Ascending aorta (tissue), 2 donors: ENCODE data around the gene MXD4. TPM values are rescaled to one million over a fixed set of nuclear protein-coding genes. Genes with fewer than 3 reads are reported as not detected.
A peak's percentile ranks its signal among the peaks of the same experiment; 100 is the strongest.

Experiments
- DNase-seq, 2 donors: peaks; one replicate each; pipeline ENCODE4 v3.0.0-alpha.2; 2019; ENCODE audit warnings: low spot score in 2 of 2
- H3K27ac ChIP-seq, 2 donors: fragments of 200-600 bp; sonication (generic); one replicate each; pipeline ENCODE4 v1.5.1; 2016 to 2017; ENCODE audit warnings: mild to moderate bottlenecking in 1 of 2
- H3K27me3 ChIP-seq: fragments of 200-600 bp; sonication (generic); one replicate; pipeline ENCODE4 v1.5.1; 2017
- H3K36me3 ChIP-seq, 2 donors: fragments of 200-600 bp; sonication (generic); one replicate each; pipeline ENCODE4 v1.5.1; 2016
- H3K4me1 ChIP-seq, 2 donors: fragments of 200-600 bp; sonication (generic); one replicate each; pipeline ENCODE4 v1.5.1; 2016 to 2017; ENCODE audit warnings: mild to moderate bottlenecking in 1 of 2
- H3K4me3 ChIP-seq, 2 donors: fragments of 200-600 bp; sonication (generic); one replicate each; pipeline ENCODE4 v1.5.1; 2016 to 2017; ENCODE audit warnings: mild to moderate bottlenecking in 1 of 2
- H3K9me3 ChIP-seq, 2 donors: fragments of 200-600 bp; sonication (generic); one replicate each; pipeline ENCODE4 v1.5.1; 2016
- CTCF ChIP-seq, 3 experiments: fragments of 200-600 bp in 2 of 3; fragments of 450-650 bp in 1 of 3; sonication (generic) in 2 of 3; IDR thresholded peaks; one replicate each; pipeline ENCODE4 v1.5.1; 2016 to 2019; ENCODE audit warnings: antibody characterized with exemption in 3 of 3, mild to moderate bottlenecking in 1 of 3, moderate library complexity in 1 of 3
- intact Hi-C: fragments of 100-400 bp; cut with DNase I; formaldehyde crosslinking; loops from one replicate; pipeline ENCODE4 v1.15.1; 2023
- total RNA-seq: library from RNA; depleted of rRNA; stranded (reverse); fragments of >200 nt; gene quantifications from one replicate; pipeline ENCODE4 v1.1.0, GENCODE V29; 2016

Gene MXD4
- total RNA-seq, 1 donor from 2014 or later, result 83.2 TPM

GRCh38 chr4:2243681-2244380 lies 18.1 kb downstream of the MXD4 start:
- peak overlapping the region in 1 of 2 donors; percentile 8 for H3K4me3 ChIP-seq
- DNase-seq, result peak in 1 of 2 donors; percentile 73
- peak in 2 of 3 experiments; percentile 26 to 47 for TF ChIP-seq CTCF (IDR thresholded peaks at IDR 0.05)
- H3K36me3 ChIP-seq, result peaks cover 8 to 15% of the 10 kb centered on the region in 2 donors
- intact Hi-C loops, result loop anchor here (5.0 to 10.0 kb wide), 5 partner anchors 223 to 1711 kb away; partner anchors contain the start of genes FAM193A, GRK4, HTT and HTT-AS
- peak overlapping the region; percentile 37 to 61 for H3K27ac ChIP-seq
- peaks cover 2 to 26% of the 10 kb centered on the region in 2 donors for H3K4me1 ChIP-seq
- H3K9me3 ChIP-seq, result no peaks in the 10 kb centered on the region
- H3K27me3 ChIP-seq, result no peaks in the 10 kb centered on the region

- Histone ChIP-seq H3K27ac (peak within 1 kb of the TSS; percentile 60 to 69), H3K4me1 (peaks cover 6 to 37% of the 10 kb centered on the region in 2 donors), H3K36me3 (no peaks in the 10 kb centered on the region), H3K4me3 (peak within 1 kb of the TSS; percentile 65 to 97), H3K9me3 (no peaks in the 10 kb centered on the region), H3K27me3 (no peaks in the 10 kb centered on the region)
- TF ChIP-seq CTCF (IDR thresholded peaks at IDR 0.05), result no peak
- DNase-seq, result peak; percentile 90 to 99
- intact Hi-C loops, result loop anchor here (1.0 to 10.0 kb wide), 7 partner anchors 21 to 1713 kb away; partner anchors contain the start of genes CFAP99, FAM193A, GRK4 and HTT
Measured at GRCh38 chr4:2241410-2242353, 20.2 kb downstream of the MXD4 start, which contains the start of the genes HAUS3 and POLN. TSS of gene HAUS3 (minus strand) at chr4:2242121. CDS start at chr4:2240946, 1,175 bp downstream. TSS of gene POLN (minus strand) at chr4:2242121. CDS start at chr4:2229231, 12,890 bp downstream.

GRCh38 chr4:2241003-2241402 lies 20.9 kb downstream of the MXD4 start:
- no peak for TF ChIP-seq CTCF (IDR thresholded peaks at IDR 0.05)
- peaks cover 6 to 37% of the 10 kb centered on the region in 2 donors for H3K4me1 ChIP-seq
- no peak for DNase-seq
- intact Hi-C loops, result loop anchor here (5.0 to 10.0 kb wide), 5 partner anchors 226 to 1714 kb away; partner anchors contain the start of genes FAM193A, GRK4, HTT and HTT-AS
- no peaks in the 10 kb centered on the region for H3K9me3 ChIP-seq
- H3K27ac ChIP-seq, result no peak overlapping the region
- H3K4me3 ChIP-seq, result peak overlapping the region; percentile 65 to 97
- H3K36me3 ChIP-seq, result peaks cover 2 to 6% of the 10 kb centered on the region in 2 donors
- H3K27me3 ChIP-seq, result no peaks in the 10 kb centered on the region

- Histone ChIP-seq H3K9me3 (no peaks in the 10 kb centered on the region), H3K36me3 (peaks cover 21% of the 10 kb centered on the region in 2 donors), H3K4me3 (no peak overlapping the region), H3K27ac (no peak overlapping the region), H3K27me3 (no peaks in the 10 kb centered on the region), H3K4me1 (peaks cover 6 to 24% of the 10 kb centered on the region in 2 donors)
- no peak for DNase-seq
- intact Hi-C loops, result no loop called here
- TF ChIP-seq CTCF (IDR thresholded peaks at IDR 0.05), result no peak
Measured at GRCh38 chr4:2236944-2237666, 24.8 kb downstream of the MXD4 start.

GRCh38 chr4:2231082-2231481 lies 30.8 kb downstream of the MXD4 start:
- no peaks in the 10 kb centered on the region for H3K9me3 ChIP-seq
- DNase-seq, result no peak
- TF ChIP-seq CTCF (IDR thresholded peaks at IDR 0.05), result no peak
- H3K4me1 ChIP-seq, result no peaks in the 10 kb centered on the region
- intact Hi-C loops, result no loop called here
- H3K36me3 ChIP-seq, result peaks cover 27 to 34% of the 10 kb centered on the region in 2 donors
- no peaks in the 10 kb centered on the region for H3K27me3 ChIP-seq
- no peak overlapping the region for H3K27ac ChIP-seq
- no peak overlapping the region for H3K4me3 ChIP-seq
